HepG2 (cell line): ENCODE measurements around the gene EPN2. TPM values are rescaled to one million over a fixed set of nuclear protein-coding genes. Genes with fewer than 3 reads are reported as not detected.

Experiments used
- BHLHE40 ChIP-seq: IDR thresholded peaks from 2 replicates; pipeline ENCODE4 v1.6.1; 2011; ENCODE audit warnings: low read length, improper control_type of control experiment
- CTCF ChIP-seq: sonication (generic); formaldehyde crosslinking; IDR thresholded peaks from 2 replicates; pipeline ENCODE4 v1.5.0; 2020; ENCODE audit warnings: mild to moderate bottlenecking, missing genetic modification reagents, moderate library complexity
- DPF2 ChIP-seq: sonication (generic); formaldehyde crosslinking; IDR thresholded peaks from 2 replicates; pipeline ENCODE4 v1.4.0; 2020; ENCODE audit warnings: mild to moderate bottlenecking, low read depth, missing genetic modification reagents, borderline replicate concordance
- HCFC1 ChIP-seq: fragments of 150-350 bp; IDR thresholded peaks from 2 replicates; pipeline ENCODE4 v1.6.1; 2014; ENCODE audit warnings: low read depth, low read length
- IRX3 ChIP-seq: sonication (generic); formaldehyde crosslinking; IDR thresholded peaks from 2 replicates; pipeline ENCODE4 v1.8.1; 2023; ENCODE audit warnings: mild to moderate bottlenecking, low read depth, missing genetic modification reagents, borderline replicate concordance
- KDM5B ChIP-seq: sonication (generic); formaldehyde crosslinking; IDR thresholded peaks from 2 replicates; pipeline ENCODE4 v1.4.0; 2020; ENCODE audit warnings: missing genetic modification reagents, mild to moderate bottlenecking, borderline replicate concordance
- RNF2 ChIP-seq: fragments of 450-650 bp; conservative IDR thresholded peaks from 2 replicates; pipeline ENCODE4 v1.6.1; 2016; ENCODE audit warnings: low read depth
- SMAD1 ChIP-seq: sonication (generic); formaldehyde crosslinking; IDR thresholded peaks from 2 replicates; pipeline ENCODE4 v1.4.0; 2020; ENCODE audit warnings: missing genetic modification reagents, low read depth, mild to moderate bottlenecking, borderline replicate concordance
- SP4 ChIP-seq: sonication (generic); formaldehyde crosslinking; IDR thresholded peaks from 2 replicates; pipeline ENCODE4 v1.8.1; 2023; ENCODE audit warnings: mild to moderate bottlenecking, missing genetic modification reagents
- SRSF1 ChIP-seq: fragments of 200-400 bp; formaldehyde crosslinking; optimal IDR thresholded peaks from 2 replicates; pipeline ENCODE3; 2017; ENCODE audit warnings: mild to moderate bottlenecking, low read depth, low read length, moderate library complexity
- YY1 ChIP-seq: IDR thresholded peaks from 2 replicates; pipeline ENCODE4 v1.6.1; 2011; ENCODE audit warnings: low read length, low read depth, moderate library complexity, mild to moderate bottlenecking; ENCODE audit not compliant: insufficient read depth, insufficient replicate concordance
- ZFP36 ChIP-seq: fragments of 150-350 bp; IDR thresholded peaks from 2 replicates; pipeline ENCODE4 v1.6.1; 2018; ENCODE audit warnings: borderline replicate concordance, low read length, low read depth; ENCODE audit not compliant: partially characterized antibody
- ZFYVE20 ChIP-seq: sonication (generic); formaldehyde crosslinking; IDR thresholded peaks from 2 replicates; pipeline ENCODE4 v1.8.0; 2023; ENCODE audit warnings: low read depth, mild to moderate bottlenecking, moderate library complexity, missing genetic modification reagents, borderline replicate concordance
- ZNF24 ChIP-seq: fragments of 450-650 bp; IDR thresholded peaks from 2 replicates; pipeline ENCODE4 v1.6.1; 2017; ENCODE audit warnings: antibody characterized with exemption, mild to moderate bottlenecking
- ZNF350 ChIP-seq: sonication (generic); formaldehyde crosslinking; IDR thresholded peaks from 2 replicates; pipeline ENCODE4 v1.4.0; 2020; ENCODE audit warnings: mild to moderate bottlenecking, low read depth, missing genetic modification reagents, borderline replicate concordance
- ZNF383 ChIP-seq: sonication (generic); formaldehyde crosslinking; IDR thresholded peaks from 2 replicates; pipeline ENCODE4 v1.4.0; 2020; ENCODE audit warnings: missing genetic modification reagents, mild to moderate bottlenecking, borderline replicate concordance
- ZNF547 ChIP-seq: sonication (generic); formaldehyde crosslinking; IDR thresholded peaks from 2 replicates; pipeline ENCODE4 v1.5.1; 2020; ENCODE audit warnings: mild to moderate bottlenecking, missing genetic modification reagents
- ZNF614 ChIP-seq: IDR thresholded peaks from 2 replicates; pipeline ENCODE4 v1.6.1; 2018; ENCODE audit warnings: missing biosample characterization, missing genetic modification reagents, inconsistent platforms, borderline replicate concordance
- ZNF616 ChIP-seq: sonication (generic); formaldehyde crosslinking; IDR thresholded peaks from 2 replicates; pipeline ENCODE4 v1.5.0; 2020; ENCODE audit warnings: low read depth, mild to moderate bottlenecking, missing genetic modification reagents
- ZNF709 ChIP-seq: sonication (generic); formaldehyde crosslinking; IDR thresholded peaks from 2 replicates; pipeline ENCODE4 v1.5.0; 2020; ENCODE audit warnings: mild to moderate bottlenecking, missing genetic modification reagents
- polyA plus RNA-seq, 8 experiments: library from polyadenylated mRNA; depleted of rRNA in 3 of 8; stranded (reverse) in 7 of 8; unstranded in 1 of 8; fragments of >200 nt; fragmentation: Illumina TruSeq in 4 of 8; extraction: Trizol in 4 of 8; gene quantifications; 2 replicates each; pipeline versions ENCODE4 v1.2.1 to v1.2.3, GENCODE V29; 2011 to 2016; ENCODE audit warnings: low read depth in 4 of 8, missing spikeins in 1 of 8, mixed read lengths in 1 of 8; ENCODE audit not compliant: insufficient read depth in 1 of 8
- total RNA-seq, 5 experiments: library from RNA; depleted of rRNA; stranded (reverse); fragments of >200 nt; fragmentation: Illumina TruSeq; extraction: Trizol; gene quantifications; 2 replicates each; pipeline ENCODE4 v1.2.3, GENCODE V29; 2016; ENCODE audit warnings: low read depth in 1 of 5
- TF ChIP-seq, protein P1 (sequence below): sonication (generic); formaldehyde crosslinking; IDR thresholded peaks from 2 replicates; pipeline ENCODE4 v1.4.0; 2020; ENCODE audit warnings: missing genetic modification reagents
- TF ChIP-seq, protein P2 (sequence below): sonication (generic); formaldehyde crosslinking; IDR thresholded peaks from 2 replicates; pipeline ENCODE4 v1.4.0; 2020; ENCODE audit warnings: low read depth, missing genetic modification reagents

Gene EPN2
- total and polyA plus RNA-seq, 2 of the 13 experiments (the other 11 are each of a cell fraction or from before 2014, with no cell fraction given): 7.8 to 19.2 TPM

GRCh38 chr17:19237389-19238166, 412 bp downstream of the EPN2 start (continued):
- TF ChIP-seq, protein P1, sequence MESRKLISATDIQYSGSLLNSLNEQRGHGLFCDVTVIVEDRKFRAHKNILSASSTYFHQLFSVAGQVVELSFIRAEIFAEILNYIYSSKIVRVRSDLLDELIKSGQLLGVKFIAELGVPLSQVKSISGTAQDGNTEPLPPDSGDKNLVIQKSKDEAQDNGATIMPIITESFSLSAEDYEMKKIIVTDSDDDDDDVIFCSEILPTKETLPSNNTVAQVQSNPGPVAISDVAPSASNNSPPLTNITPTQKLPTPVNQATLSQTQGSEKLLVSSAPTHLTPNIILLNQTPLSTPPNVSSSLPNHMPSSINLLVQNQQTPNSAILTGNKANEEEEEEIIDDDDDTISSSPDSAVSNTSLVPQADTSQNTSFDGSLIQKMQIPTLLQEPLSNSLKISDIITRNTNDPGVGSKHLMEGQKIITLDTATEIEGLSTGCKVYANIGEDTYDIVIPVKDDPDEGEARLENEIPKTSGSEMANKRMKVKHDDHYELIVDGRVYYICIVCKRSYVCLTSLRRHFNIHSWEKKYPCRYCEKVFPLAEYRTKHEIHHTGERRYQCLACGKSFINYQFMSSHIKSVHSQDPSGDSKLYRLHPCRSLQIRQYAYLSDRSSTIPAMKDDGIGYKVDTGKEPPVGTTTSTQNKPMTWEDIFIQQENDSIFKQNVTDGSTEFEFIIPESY (CRISPR knock-in tag): no peak
- TF ChIP-seq ZFYVE20 (CRISPR knock-in tag): no peak
- TF ChIP-seq ZNF547 (CRISPR knock-in tag): peak; percentile 54; the same call in 1 of the 2 replicates
- TF ChIP-seq SRSF1: no peak
- TF ChIP-seq, protein P2, sequence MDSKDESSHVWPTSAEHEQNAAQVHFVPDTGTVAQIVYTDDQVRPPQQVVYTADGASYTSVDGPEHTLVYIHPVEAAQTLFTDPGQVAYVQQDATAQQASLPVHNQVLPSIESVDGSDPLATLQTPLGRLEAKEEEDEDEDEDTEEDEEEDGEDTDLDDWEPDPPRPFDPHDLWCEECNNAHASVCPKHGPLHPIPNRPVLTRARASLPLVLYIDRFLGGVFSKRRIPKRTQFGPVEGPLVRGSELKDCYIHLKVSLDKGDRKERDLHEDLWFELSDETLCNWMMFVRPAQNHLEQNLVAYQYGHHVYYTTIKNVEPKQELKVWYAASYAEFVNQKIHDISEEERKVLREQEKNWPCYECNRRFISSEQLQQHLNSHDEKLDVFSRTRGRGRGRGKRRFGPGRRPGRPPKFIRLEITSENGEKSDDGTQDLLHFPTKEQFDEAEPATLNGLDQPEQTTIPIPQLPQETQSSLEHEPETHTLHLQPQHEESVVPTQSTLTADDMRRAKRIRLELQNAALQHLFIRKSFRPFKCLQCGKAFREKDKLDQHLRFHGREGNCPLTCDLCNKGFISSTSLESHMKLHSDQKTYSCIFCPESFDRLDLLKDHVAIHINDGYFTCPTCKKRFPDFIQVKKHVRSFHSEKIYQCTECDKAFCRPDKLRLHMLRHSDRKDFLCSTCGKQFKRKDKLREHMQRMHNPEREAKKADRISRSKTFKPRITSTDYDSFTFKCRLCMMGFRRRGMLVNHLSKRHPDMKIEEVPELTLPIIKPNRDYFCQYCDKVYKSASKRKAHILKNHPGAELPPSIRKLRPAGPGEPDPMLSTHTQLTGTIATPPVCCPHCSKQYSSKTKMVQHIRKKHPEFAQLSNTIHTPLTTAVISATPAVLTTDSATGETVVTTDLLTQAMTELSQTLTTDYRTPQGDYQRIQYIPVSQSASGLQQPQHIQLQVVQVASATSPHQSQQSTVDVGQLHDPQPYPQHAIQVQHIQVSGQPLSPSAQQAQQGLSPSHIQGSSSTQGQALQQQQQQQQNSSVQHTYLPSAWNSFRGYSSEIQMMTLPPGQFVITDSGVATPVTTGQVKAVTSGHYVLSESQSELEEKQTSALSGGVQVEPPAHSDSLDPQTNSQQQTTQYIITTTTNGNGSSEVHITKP (CRISPR knock-in tag): no peak
- TF ChIP-seq ZNF614: no peak
- no peak for TF ChIP-seq ZNF350 (CRISPR knock-in tag)
- 0 out of 2 replicates have a peak, but pooled peaks have one; percentile 24 for TF ChIP-seq SP4 (CRISPR knock-in tag)
- peak; percentile 41; the same call in 1 of the 2 replicates for TF ChIP-seq KDM5B
- peak; percentile 13; the same call in 1 of the 2 replicates for TF ChIP-seq CTCF (CRISPR knock-in tag)
- no peak for TF ChIP-seq ZNF24
- peak; percentile 87 for TF ChIP-seq YY1
- no peak for TF ChIP-seq DPF2 (CRISPR knock-in tag)
- TF ChIP-seq ZNF616 (CRISPR knock-in tag): no peak
- TF ChIP-seq ZFP36: no peak
- TF ChIP-seq HCFC1: no peak
- no peak for TF ChIP-seq RNF2
- no peak for TF ChIP-seq IRX3
- no peak for TF ChIP-seq ZNF383 (CRISPR knock-in tag)
- no peak for TF ChIP-seq BHLHE40
- 0 out of 2 replicates have a peak, but pooled peaks have one; percentile 22 for TF ChIP-seq ZNF709
- TF ChIP-seq SMAD1 (CRISPR knock-in tag): no peak
